Calu3 (cell line): Measurements from ENCODE around the gene SRRM1. TPM values are rescaled to one million over a fixed set of nuclear protein-coding genes. Genes with fewer than 3 reads are reported as not detected.
A peak's percentile ranks its signal among the peaks of the same experiment; 100 is the strongest.

Experiments used
- BruUV-seq: library from RNA; stranded (reverse); fragments of 400-500 nt; replicated peaks from 2 replicates; lab custom pipeline; 2021; lab: Mats Ljungman, UMichigan
- CTCF ChIA-PET: fragments of 300-600 bp; sonication (Branson Sonifier 250); formaldehyde crosslinking; loops from one replicate; lab custom pipeline; 2022; ENCODE audit warnings: antibody characterized with exemption; lab: Charles Lee
- DNase-seq: peaks from one replicate; pipeline ENCODE4 v3.0.0; 2022
- H3K27ac Mint-ChIP-seq: one replicate; pipeline ENCODE4 v1.8.0; 2022; ENCODE audit warnings: mixed read lengths; ENCODE audit not compliant: unreplicated experiment
- H3K27me3 Mint-ChIP-seq: one replicate; pipeline ENCODE4 v1.8.0; 2022; ENCODE audit warnings: mixed read lengths; ENCODE audit not compliant: unreplicated experiment
- H3K36me3 Mint-ChIP-seq: one replicate; pipeline ENCODE4 v1.8.0; 2022; ENCODE audit warnings: mild to moderate bottlenecking, moderate library complexity, mixed read lengths; ENCODE audit not compliant: insufficient read depth, unreplicated experiment
- H3K4me1 Mint-ChIP-seq: one replicate; pipeline ENCODE4 v1.8.0; 2022; ENCODE audit warnings: mild to moderate bottlenecking, low read depth, mixed read lengths; ENCODE audit not compliant: unreplicated experiment
- H3K4me3 Mint-ChIP-seq: one replicate; pipeline ENCODE4 v1.8.0; 2022; ENCODE audit warnings: mild to moderate bottlenecking, low read depth, moderate library complexity, mixed read lengths; ENCODE audit not compliant: unreplicated experiment
- H3K9me3 Mint-ChIP-seq: one replicate; pipeline ENCODE4 v1.8.0; 2022; ENCODE audit warnings: low read depth, mixed read lengths; ENCODE audit not compliant: unreplicated experiment
- intact Hi-C: fragments of 100-400 bp; cut with micrococcal nuclease; formaldehyde crosslinking; loops from one replicate; pipeline ENCODE4 v1.10.0; 2022; ENCODE audit not compliant: unreplicated experiment
- total RNA-seq: library from RNA; stranded (reverse); gene quantifications from 2 replicates; pipeline ENCODE4 v1.2.3, GENCODE V29; 2022
- TF ChIP-seq, protein P1 (sequence below): fragments of 200-600 bp; IDR thresholded peaks from one replicate; pipeline ENCODE4 v1.8.0; 2022; ENCODE audit warnings: antibody characterized with exemption; ENCODE audit not compliant: unreplicated experiment

SRRM1 gene
- total RNA-seq, 1 experiment from 2014 or later, result 130 TPM

DNA sequence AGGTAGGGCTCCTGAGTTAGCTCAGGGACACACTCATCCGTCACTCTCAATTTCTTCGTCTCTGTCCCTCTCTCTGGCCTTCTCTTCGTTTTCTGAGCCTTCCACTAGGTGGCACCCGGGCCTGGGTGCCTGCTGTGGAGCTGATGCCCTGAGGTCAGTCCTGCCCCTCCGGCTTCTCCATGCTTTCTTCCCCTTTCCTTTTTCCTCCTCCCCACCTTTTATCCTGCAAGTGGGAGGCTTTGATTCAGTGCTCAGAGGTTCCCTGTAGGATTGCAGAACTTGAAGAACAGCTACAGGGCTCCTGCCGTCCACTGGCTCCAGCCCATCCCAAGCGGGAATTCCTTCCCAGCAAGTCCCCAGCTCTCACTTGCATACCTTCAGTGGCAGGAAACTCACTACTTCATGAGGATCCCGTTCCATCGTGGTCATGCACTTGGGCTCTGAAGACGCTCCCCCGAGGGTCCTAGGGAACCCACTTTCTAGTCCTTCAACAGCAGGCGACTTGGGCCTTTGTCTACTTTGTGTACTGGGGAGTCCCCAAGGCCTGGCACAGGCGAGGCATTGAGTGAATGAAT, 45.6 kb downstream of the SRRM1 start:
- intact Hi-C loops, result loop anchor here (2.0 to 10.0 kb wide), 2 partner anchors 56 to 142 kb away; partner anchors contain the start of gene CLIC4
- TF ChIP-seq, protein P1, sequence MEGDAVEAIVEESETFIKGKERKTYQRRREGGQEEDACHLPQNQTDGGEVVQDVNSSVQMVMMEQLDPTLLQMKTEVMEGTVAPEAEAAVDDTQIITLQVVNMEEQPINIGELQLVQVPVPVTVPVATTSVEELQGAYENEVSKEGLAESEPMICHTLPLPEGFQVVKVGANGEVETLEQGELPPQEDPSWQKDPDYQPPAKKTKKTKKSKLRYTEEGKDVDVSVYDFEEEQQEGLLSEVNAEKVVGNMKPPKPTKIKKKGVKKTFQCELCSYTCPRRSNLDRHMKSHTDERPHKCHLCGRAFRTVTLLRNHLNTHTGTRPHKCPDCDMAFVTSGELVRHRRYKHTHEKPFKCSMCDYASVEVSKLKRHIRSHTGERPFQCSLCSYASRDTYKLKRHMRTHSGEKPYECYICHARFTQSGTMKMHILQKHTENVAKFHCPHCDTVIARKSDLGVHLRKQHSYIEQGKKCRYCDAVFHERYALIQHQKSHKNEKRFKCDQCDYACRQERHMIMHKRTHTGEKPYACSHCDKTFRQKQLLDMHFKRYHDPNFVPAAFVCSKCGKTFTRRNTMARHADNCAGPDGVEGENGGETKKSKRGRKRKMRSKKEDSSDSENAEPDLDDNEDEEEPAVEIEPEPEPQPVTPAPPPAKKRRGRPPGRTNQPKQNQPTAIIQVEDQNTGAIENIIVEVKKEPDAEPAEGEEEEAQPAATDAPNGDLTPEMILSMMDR, result peak; percentile 38
- no peaks in the 10 kb centered on the region for H3K36me3 Mint-ChIP-seq
- H3K27me3 Mint-ChIP-seq, result no peaks in the 10 kb centered on the region
- BruUV-seq, result no TSS peak
- DNase-seq, result peak; percentile 71
- CTCF ChIA-PET, result interaction anchor here (0.6 to 2.3 kb wide), 9 partner anchors 36 to 327 kb away, joined by 3 to 60 read pairs (median 4); partner anchors contain the start of gene CLIC4
- peaks cover 16% of the 10 kb centered on the region for H3K4me1 Mint-ChIP-seq
- no peak overlapping the region for H3K27ac Mint-ChIP-seq
- no peak overlapping the region for H3K4me3 Mint-ChIP-seq
- no peaks in the 10 kb centered on the region for H3K9me3 Mint-ChIP-seq

DNA sequence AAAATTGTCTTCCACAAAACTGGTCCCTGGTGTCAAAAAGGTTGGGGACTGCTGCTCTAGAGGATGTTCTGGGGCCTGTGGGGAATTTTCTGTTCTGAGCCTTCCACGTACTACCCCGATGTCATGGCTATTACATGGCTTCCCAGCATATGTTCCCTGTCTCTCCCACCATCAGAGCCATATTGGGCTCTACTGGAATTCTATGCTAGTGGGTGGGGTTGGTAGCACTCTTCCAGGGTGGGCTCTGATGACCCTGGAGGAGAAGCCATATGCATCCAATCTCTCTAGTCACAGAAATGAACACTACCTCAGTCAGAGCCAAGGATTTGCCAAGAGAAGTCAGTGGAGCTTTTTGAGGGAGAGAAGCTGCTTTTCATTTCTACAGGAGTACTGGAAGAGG, 47.9 kb downstream of the SRRM1 start:
- H3K4me3 Mint-ChIP-seq, result no peak overlapping the region
- CTCF ChIA-PET, result interaction anchor here (1.0 kb wide), 1 partner anchor 54 kb away, joined by 5 read pairs; the partner anchor contains the start of gene CLIC4
- H3K9me3 Mint-ChIP-seq, result no peaks in the 10 kb centered on the region
- H3K27ac Mint-ChIP-seq, result no peak overlapping the region
- no peaks in the 10 kb centered on the region for H3K27me3 Mint-ChIP-seq
- intact Hi-C loops, result no loop called here
- BruUV-seq, result no TSS peak
- TF ChIP-seq, protein P1, result no peak
- no peak for DNase-seq
- no peaks in the 10 kb centered on the region for H3K36me3 Mint-ChIP-seq
- H3K4me1 Mint-ChIP-seq, result peaks cover 10% of the 10 kb centered on the region

- H3K36me3 Mint-ChIP-seq, result no peaks in the 10 kb centered on the region
- TF ChIP-seq, protein P1, result no peak
- intact Hi-C loops, result no loop called here
- H3K4me1 Mint-ChIP-seq, result peaks cover 10% of the 10 kb centered on the region
- H3K27me3 Mint-ChIP-seq, result no peaks in the 10 kb centered on the region
- H3K9me3 Mint-ChIP-seq, result no peaks in the 10 kb centered on the region
- no peak overlapping the region for H3K27ac Mint-ChIP-seq
- BruUV-seq, result no TSS peak
- CTCF ChIA-PET, result no interaction called here
- no peak for DNase-seq
- H3K4me3 Mint-ChIP-seq, result no peak overlapping the region
These were observed 49.4 kb downstream of the SRRM1 start for GRCh38 chr1:24692351-24692980.

DNA sequence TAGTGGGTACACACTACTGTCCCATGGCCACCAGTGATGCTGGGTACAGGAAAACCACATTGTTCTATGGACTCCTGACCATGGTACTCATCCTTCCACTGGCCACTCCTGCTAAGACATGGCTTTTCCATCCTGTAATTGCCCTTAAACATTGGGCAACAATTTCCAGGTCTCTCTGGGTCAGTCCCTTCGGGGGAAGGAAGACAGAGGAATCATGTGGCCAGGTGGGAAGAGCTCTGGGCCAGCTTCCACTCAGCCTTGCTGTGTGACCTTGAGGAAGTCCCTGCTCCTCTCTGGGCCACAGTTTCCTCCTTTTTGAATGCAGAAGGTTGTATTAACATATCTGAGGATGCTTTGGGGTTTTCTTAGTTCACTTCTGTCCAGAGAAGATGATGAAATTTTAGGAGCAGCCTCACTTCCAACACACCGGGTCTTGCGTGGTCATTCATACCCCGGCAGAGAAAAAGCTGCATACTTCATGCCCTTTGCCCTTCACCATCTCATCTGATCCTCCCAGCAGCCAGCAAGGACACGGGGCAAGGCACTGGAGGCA, 50.8 kb downstream of the SRRM1 start:
- CTCF ChIA-PET, result no interaction called here
- no peak for DNase-seq
- intact Hi-C loops, result no loop called here
- no peaks in the 10 kb centered on the region for H3K36me3 Mint-ChIP-seq
- H3K27me3 Mint-ChIP-seq, result no peaks in the 10 kb centered on the region
- H3K4me1 Mint-ChIP-seq, result peaks cover 2% of the 10 kb centered on the region
- TF ChIP-seq, protein P1, result no peak
- no peak overlapping the region for H3K4me3 Mint-ChIP-seq
- no peak overlapping the region for H3K27ac Mint-ChIP-seq
- no peaks in the 10 kb centered on the region for H3K9me3 Mint-ChIP-seq
- no TSS peak for BruUV-seq
